HG03521 (cell line): ENCODE measurements around the gene MDH2.
"Not testable (repeated sequence)": the region's sequence is repeated elsewhere in the genome, so short reads cannot be mapped to it uniquely, and the experiment has no call there.

Source experiments
- ATAC-seq: cut with Tn5 transposase; IDR thresholded peaks from one replicate; pipeline ENCODE4 v1.9.1; 2021; ENCODE audit warnings: mild to moderate bottlenecking, moderate library complexity; ENCODE audit not compliant: unreplicated experiment

MDH2 gene

DNA sequence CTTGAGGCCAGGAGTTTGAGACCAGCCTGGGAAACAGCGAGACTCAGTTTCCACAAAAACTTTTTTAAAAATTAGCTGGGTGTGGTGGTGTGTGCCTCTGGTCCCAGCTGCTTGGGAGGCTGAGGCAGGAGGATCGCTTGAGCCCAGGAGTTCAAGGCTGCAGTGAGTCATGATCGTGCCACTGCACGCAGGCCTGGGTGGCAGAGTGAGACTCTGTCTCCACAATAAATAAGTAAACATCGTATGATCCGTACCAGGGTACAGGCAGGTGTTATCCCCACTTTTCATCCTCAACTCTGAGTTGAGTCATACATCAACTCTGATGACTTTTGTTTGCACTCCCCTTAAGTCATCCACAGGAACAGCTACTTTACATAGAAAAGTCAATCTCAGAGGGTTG, 58.2 kb downstream of the MDH2 start:
- not testable (repeated sequence) for ATAC-seq

DNA sequence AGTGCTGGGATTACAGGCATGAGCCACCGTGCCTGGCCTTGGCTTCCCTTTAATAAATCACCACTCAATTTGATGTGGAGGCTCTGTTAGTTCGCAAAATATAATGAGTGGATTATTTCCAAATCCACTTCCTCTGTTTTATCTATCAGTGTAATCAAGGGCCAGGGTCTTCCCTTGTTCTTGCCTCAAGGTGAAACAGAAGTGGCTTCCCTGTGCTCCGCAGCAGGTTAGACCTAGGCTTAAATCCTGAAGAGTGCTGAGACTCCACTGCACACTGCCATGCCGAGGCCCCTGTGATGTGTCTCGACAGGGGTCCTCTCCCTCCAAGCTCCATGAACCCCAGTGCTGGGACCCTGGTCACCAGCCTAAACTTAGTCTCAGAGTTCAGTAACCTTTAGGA, 59.0 kb downstream of the MDH2 start:
- no peak for ATAC-seq

DNA sequence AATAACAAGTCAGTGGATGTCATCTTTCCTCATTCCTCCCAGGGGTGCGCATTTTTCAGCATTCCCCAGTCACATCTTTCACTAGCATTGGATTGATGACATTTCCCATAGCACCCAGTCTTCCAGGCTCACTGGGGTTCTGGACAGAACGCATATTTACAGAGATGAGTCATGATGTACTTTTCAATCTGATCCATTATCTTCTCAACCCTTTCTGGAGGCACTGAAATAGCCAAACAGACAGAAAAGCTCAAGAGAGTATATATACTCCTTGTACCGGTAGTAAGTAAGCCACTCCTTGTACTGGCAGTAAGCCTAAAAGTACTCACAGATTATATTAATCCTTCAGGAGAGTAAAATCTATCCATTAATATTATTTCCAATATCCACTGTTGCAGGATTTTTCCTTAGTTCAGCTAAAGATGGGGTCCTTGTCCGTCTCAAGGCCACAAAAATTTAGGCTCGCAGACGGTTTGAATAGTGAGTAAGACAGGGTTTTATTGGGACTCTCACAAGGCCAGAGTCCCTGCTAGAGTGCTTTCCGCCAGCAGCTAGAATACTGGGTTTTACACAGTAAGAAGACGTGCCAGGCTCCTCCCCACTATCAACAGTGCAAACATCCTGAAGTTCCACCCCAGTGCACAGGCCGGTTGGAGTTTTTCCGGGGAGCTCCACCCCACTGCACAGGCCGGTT, 60.8 kb downstream of the MDH2 start:
- ATAC-seq: no peak

DNA sequence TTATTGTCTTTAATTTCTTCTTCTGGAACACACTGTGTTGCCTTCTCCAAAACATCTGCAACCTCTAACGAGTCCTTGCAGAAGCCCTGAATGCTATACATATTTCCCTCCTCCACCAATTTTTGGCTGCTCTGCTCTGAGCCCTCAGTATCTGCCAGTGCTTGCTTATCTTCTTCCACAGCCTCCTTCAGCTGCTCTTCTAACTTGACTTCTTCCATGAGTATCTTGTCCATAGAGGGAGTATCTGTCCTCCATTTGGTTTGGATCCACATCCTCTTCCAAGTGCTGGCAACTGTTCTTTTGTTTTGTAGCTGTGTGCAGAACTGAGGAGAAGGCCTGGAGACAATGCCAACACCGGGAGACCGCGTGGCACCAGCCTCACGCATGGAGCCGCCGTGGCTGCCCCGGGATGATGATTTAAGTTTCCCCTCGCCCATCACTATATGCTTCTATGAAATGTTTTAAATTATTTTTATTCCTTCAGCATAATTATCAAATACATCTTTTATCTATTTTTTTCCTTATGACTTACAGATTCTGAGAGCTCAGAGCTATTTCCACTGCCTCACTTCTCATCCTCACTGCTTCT, 65.2 kb downstream of the MDH2 start:
- not testable (repeated sequence) for ATAC-seq

DNA sequence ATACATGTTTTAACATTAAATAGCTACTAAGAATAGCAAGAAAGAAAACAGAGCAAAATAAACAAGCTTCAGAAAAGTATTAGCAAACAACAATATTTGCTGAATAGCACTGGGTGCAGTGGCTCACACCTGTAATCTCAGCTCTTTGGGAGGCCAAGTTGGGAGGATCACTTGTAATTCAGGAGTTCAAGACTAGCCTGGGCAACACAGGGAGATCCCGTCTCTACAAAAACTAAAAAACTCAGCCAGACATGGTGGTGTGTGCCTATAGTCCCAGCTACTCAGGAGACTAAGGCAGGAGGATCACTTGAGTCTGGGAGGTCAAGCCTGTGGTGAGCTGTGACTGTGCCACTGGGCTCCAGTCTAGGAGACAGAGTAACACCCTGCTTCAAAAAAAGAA, 66.8 kb downstream of the MDH2 start:
- not testable (repeated sequence) for ATAC-seq
